ENCODE measurements around the gene CNOT3.

The CNOT3 gene

GRCh38 chr19:54141356-54141755, 3.8 kb downstream of the CNOT3 start:
- no peak for TF ChIP-seq CTCF (IDR thresholded peaks at IDR 0.05; ENCODE audit: low read depth, low read length, missing control alignments)
- DNase-seq (ENCODE audit: low read depth) = no peak
- H3K4me3 ChIP-seq (ENCODE audit: low read depth, low read length) = no peak overlapping the region
- in situ Hi-C loops (cut with HindIII; ENCODE audit: low sequenced_read_pairs) = no loop called here

GRCh38 chr19:54142166-54142780, 4.7 kb downstream of the CNOT3 start:
- no peak overlapping the region for H3K4me3 ChIP-seq (ENCODE audit: low read depth, low read length)
- in situ Hi-C loops (cut with HindIII; ENCODE audit: low sequenced_read_pairs) = no loop called here
- no peak for DNase-seq (ENCODE audit: low read depth)
- no peak for TF ChIP-seq CTCF (IDR thresholded peaks at IDR 0.05; ENCODE audit: low read depth, low read length, missing control alignments)

DNA sequence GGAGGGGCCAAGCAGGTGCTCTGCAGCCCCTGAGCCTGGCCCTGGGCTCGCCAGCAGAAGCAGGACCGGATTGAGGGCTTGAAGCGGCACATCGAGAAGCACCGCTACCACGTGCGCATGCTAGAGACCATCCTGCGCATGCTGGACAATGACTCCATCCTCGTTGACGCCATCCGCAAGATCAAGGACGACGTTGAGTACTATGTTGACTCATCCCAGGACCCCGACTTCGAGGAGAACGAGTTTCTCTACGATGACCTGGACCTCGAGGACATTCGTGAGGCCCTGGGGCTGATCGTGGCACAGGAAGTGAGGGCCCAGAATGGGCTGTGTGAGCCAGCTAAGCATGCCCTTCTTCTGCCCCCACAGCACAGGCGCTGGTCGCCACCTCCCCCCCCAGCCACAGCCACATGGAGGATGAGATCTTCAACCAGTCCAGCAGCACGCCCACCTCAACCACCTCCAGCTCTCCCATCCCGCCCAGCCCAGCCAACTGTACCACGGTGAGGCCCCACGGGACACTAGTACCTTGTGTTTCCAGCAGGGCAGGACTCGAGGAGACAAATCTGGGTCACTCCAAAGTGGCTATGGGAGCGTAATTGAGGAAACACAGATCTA, 8.1 kb downstream of the CNOT3 start:
- in situ Hi-C loops (cut with HindIII; ENCODE audit: low sequenced_read_pairs) = no loop called here
- DNase-seq (ENCODE audit: low read depth) = no peak
- no peak for TF ChIP-seq CTCF (IDR thresholded peaks at IDR 0.05; ENCODE audit: low read depth, low read length, missing control alignments)
- no peak overlapping the region for H3K4me3 ChIP-seq (ENCODE audit: low read depth, low read length)

GRCh38 chr19:54147676-54148075, 10.1 kb downstream of the CNOT3 start:
- no peak for DNase-seq (ENCODE audit: low read depth)
- in situ Hi-C loops (cut with HindIII; ENCODE audit: low sequenced_read_pairs) = no loop called here
- no peak for TF ChIP-seq CTCF (IDR thresholded peaks at IDR 0.05; ENCODE audit: low read depth, low read length, missing control alignments)
- H3K4me3 ChIP-seq (ENCODE audit: low read depth, low read length) = no peak overlapping the region

DNA sequence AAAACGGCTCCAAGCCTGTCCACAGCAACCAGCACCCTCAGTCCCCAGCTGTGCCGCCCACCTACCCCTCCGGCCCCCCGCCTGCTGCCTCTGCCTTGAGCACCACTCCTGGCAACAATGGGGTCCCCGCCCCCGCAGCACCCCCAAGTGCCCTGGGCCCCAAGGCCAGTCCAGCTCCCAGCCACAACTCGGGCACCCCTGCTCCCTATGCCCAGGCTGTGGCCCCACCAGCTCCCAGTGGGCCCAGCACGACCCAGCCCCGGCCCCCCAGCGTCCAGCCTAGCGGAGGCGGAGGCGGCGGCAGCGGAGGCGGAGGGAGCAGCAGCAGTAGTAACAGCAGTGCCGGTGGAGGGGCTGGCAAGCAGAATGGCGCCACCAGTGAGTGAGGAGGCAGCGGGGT, 10.6 kb downstream of the CNOT3 start:
- DNase-seq (ENCODE audit: low read depth) = no peak
- no peak overlapping the region for H3K4me3 ChIP-seq (ENCODE audit: low read depth, low read length)
- in situ Hi-C loops (cut with HindIII; ENCODE audit: low sequenced_read_pairs) = no loop called here
- no peak for TF ChIP-seq CTCF (IDR thresholded peaks at IDR 0.05; ENCODE audit: low read depth, low read length, missing control alignments)

DNA sequence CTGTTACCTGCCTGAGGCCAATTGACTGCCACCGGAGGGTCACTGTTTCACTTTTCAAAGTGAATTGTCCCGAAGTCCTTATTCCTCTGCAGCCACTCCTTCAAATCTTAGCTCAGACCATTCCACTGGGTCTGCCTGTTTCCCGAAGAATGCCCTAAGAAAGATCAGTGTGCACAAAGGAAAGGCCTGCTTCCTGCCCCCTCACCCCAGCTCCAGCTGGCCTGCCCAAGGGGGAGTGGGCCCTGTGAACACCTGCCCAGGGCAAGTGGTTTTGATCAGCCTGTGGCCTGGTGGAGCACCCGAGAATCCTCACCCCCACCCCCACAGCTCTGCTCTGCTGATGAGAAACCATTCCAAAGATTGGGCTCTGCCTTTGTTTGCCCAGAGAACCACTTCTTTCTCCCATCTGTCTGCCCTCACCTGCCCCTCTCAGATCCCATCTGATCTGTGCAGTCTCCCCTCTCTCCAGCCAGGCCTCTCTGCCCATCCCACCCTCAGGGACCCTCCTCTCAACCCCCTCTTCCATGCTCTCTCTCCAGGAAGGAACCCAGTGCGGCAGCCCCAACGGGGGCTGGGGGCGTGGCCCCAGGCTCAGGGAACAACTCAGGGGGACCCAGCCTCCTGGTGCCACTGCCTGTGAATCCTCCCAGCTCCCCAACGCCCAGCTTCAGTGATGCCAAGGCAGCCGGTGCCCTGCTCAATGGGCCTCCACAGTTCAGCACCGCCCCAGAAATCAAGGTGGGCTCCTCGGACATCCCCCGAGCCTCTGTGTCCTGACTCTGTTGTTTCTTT, 11.7 kb downstream of the CNOT3 start:
- in situ Hi-C loops (cut with HindIII; ENCODE audit: low sequenced_read_pairs) = no loop called here
- TF ChIP-seq CTCF (IDR thresholded peaks at IDR 0.05; ENCODE audit: low read depth, low read length, missing control alignments) = no peak

More for the DNA sequence above, 11.7 kb downstream of the CNOT3 start:
- DNase-seq (ENCODE audit: low read depth) = no peak
- H3K4me3 ChIP-seq (ENCODE audit: low read depth, low read length) = no peak overlapping the region
